ENCODE data around the gene SLC25A33. TPM values are rescaled to one million over a fixed set of nuclear protein-coding genes. Genes with fewer than 3 reads are reported as not detected.
A peak's percentile ranks its signal among the peaks of the same experiment; 100 is the strongest.

The SLC25A33 gene
- total RNA-seq, 4 donors from 2014 or later = 40.3 to 88.6 (median 49.1) TPM

DNA sequence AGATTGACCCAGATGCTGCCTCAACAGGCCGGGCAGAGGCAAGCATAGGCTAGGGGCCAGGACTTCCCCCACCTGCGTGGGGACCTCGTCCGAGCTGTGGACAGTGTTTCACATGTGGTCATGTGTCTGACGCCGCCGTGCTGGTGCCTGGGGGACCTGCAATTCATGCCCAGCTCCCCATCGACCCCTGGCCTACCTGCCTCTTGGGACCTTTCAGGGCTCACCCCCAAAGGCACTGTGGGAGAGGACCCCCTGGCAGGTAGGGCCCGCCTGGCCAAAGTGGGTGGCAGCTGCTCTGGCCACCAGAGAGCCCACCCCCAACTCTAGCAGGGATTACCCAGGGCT, 53.9 kb downstream of the SLC25A33 start:
- peak overlapping the region in 3 of 4 donors; percentile 2 to 19 (median 13) for H3K4me3 ChIP-seq
- peaks cover 0 to 13% of the 10 kb centered on the region in 2 donors for H3K36me3 ChIP-seq
- no peaks in the 10 kb centered on the region for H3K27me3 ChIP-seq
- DNase-seq (no peak), ATAC-seq (no peak)
- TF ChIP-seq CTCF (IDR thresholded peaks at IDR 0.05 in 4 of 5, conservative IDR thresholded peaks at IDR 0.05 in 1 of 5) (no peak), POLR2A (IDR thresholded peaks at IDR 0.05) (no peak)
- in situ Hi-C loops (cut with MboI; ENCODE audit: low sequenced_read_pairs in 4 of 4) (no loop called here), intact Hi-C loops (cut with DNase I; ENCODE audit: low total_unique reads) (loop anchor here (10.0 kb wide), 1 partner anchor 232 kb away; the partner anchor contains the start of gene CLSTN1)
- peak overlapping the region; percentile 77 to 84 (median 82) for H3K27ac ChIP-seq
- no peaks in the 10 kb centered on the region for H3K9me3 ChIP-seq
- peaks cover 75 to 78% of the 10 kb centered on the region in 2 donors for H3K4me1 ChIP-seq

DNA sequence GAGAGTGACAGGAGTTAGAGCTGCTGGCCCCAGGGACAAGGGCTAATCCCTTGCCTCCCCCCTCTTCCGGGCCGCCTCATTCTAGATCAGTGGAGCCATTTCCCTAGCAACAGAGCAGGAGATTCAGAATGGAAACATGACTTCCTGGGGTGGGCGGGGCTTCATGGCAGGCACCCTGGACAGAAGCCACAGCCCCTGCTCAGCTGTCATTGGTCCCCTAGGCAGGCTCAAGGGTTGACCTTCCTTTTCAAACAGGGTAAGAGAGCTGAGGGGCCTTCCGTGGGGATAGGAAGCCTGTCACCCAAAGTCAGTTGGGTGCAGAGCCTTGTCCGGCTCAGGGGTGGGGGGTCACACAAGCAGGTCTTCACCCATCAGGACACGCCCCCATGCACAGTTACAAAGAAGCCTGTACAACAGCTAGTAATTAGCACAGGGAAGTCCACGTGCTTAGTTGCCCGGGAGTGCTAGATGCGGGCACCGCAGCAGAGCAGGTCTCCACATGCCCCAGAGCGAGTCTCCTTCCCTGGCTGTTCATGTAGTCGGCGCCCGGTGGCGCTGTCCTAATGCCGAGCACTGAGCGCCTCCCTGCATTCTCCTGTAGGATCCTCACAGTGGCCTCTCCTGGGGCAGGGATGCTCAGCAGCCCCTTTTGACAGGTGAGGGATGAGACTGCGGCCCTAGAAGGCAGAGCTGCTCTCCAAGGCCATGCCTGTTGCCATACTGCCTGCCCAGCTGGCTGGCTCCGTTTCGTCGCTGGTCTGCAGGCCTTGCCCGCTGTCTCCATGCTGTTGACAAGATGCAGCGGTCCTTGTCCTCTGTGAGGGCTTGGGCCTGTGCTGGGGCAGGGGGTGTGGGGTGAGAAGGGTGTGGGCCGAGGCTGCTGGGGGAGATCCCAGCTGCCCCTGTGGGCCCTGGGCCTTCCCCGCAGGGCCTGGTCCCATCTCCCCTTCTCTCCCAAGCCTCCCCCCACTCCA, 54.5 kb downstream of the SLC25A33 start:
- ATAC-seq (no peak), DNase-seq (peak in 1 of 2 donors; percentile 56)
- in situ Hi-C loops (cut with MboI; ENCODE audit: low sequenced_read_pairs in 4 of 4) = no loop called here
- H3K27me3 ChIP-seq = no peaks in the 10 kb centered on the region
- H3K9me3 ChIP-seq = no peaks in the 10 kb centered on the region
- peaks cover 0 to 20% of the 10 kb centered on the region in 2 donors for H3K36me3 ChIP-seq
- H3K27ac ChIP-seq = peak overlapping the region; percentile 77 to 84 (median 82)
- H3K4me3 ChIP-seq = peak overlapping the region in 3 of 4 donors; percentile 2 to 19 (median 13)
- H3K4me1 ChIP-seq = peaks cover 73 to 76% of the 10 kb centered on the region in 2 donors
- intact Hi-C loops (cut with DNase I; ENCODE audit: low total_unique reads) = loop anchor here (10.0 kb wide), 1 partner anchor 231 kb away; the partner anchor contains the start of gene CLSTN1
- no peak for TF ChIP-seq CTCF (IDR thresholded peaks at IDR 0.05 in 4 of 5, conservative IDR thresholded peaks at IDR 0.05 in 1 of 5)

DNA sequence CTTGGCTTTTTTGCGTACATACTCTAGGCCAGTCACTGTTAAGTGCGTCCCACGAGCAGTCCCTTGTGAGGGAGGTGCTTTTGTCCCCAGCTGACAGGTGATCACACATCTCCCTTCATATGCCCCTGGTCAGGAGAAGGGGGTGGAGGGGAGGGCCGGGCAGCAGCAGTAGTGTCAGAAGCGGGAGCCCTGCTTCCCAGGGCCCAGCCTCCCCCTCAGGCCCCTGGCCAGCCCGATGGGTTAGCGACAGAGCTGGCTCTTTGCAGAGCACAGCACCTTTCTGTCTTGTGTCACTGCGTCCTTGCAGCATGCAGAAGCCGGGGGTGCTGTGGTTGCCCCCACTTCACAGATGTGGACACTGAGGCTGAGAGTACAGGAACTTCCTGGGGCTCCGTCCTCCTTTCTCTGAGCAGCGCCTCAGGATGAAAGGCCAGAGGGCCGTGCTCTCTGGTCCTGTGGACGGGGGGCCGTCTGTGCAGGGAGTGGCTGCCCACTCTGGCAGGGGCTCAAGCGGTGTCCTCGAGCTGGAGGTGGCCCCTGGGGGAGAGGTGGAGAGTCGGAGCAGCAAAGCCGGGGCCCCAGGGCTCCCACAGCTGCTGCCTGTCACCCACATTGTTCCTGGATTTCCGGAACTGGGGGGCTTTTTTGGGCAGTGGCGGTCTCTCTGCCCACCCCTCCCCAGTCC, 55.3 kb downstream of the SLC25A33 start:
- Histone ChIP-seq H3K27ac (peak overlapping the region in 3 of 4 donors; percentile 81 to 84 (median 82)), H3K4me3 (no peak overlapping the region), H3K4me1 (peaks cover 69 to 74% of the 10 kb centered on the region in 2 donors), H3K27me3 (no peaks in the 10 kb centered on the region), H3K9me3 (no peaks in the 10 kb centered on the region), H3K36me3 (peaks cover 0 to 28% of the 10 kb centered on the region in 2 donors)
- in situ Hi-C loops (cut with MboI; ENCODE audit: low sequenced_read_pairs in 4 of 4) = no loop called here
- TF ChIP-seq POLR2A (IDR thresholded peaks at IDR 0.05) (no peak), CTCF (IDR thresholded peaks at IDR 0.05 in 4 of 5, conservative IDR thresholded peaks at IDR 0.05 in 1 of 5) (no peak)
- ATAC-seq (no peak), DNase-seq (no peak)
- intact Hi-C loops (cut with DNase I; ENCODE audit: low total_unique reads) = loop anchor here (10.0 kb wide), 1 partner anchor 230 kb away; the partner anchor contains the start of gene CLSTN1

DNA sequence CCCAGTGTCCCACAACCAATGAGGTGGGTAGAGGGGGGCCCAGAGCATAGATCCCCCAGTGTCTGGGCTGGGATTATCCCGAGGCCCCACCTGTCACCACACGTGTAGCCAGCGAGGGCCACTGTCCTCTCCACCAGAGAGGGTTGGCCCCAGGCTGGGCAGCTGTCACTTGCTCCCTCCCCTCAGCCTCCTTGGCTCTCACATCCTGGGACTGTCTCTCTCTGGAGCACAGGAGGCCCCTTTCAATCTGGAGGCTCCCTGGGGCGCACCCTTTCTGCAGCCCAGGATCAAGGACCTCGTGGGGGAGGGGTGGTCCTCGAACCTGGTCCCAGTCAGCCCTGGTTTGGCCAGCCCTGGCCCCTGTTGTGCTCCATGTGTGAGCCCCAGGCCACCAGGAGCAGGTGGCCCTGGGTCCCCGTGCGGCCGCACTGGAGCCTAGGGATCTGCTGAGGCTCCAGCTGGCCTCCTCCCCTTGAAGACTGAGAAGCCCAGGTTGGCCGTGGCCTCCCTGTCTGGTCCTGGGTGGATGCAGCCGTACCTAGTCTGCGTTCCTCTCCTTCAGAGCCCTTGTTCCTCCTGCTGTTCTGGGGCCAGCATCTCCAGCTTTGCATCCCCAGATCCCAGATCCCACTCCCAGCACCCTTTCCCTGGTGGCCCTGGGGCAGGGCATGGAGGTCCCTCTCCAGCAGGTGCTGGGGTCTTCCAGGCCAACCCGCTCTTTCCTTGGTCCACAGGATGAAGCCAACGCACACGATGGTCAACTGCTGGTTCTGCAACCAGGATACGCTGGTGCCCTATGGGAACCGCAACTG, 56.1 kb downstream of the SLC25A33 start:
- H3K36me3 ChIP-seq = peaks cover 0 to 35% of the 10 kb centered on the region in 2 donors
- H3K9me3 ChIP-seq = no peaks in the 10 kb centered on the region
- peak overlapping the region in 3 of 4 donors; percentile 23 to 82 (median 57) for H3K27ac ChIP-seq
- TF ChIP-seq CTCF (IDR thresholded peaks at IDR 0.05 in 4 of 5, conservative IDR thresholded peaks at IDR 0.05 in 1 of 5) (no peak), POLR2A (IDR thresholded peaks at IDR 0.05) (no peak)
- H3K4me3 ChIP-seq = no peak overlapping the region
- intact Hi-C loops (cut with DNase I; ENCODE audit: low total_unique reads) = loop anchor here (10.0 kb wide), 1 partner anchor 229 kb away; the partner anchor contains the start of gene CLSTN1
- H3K4me1 ChIP-seq = peaks cover 62 to 66% of the 10 kb centered on the region in 2 donors
- H3K27me3 ChIP-seq = no peaks in the 10 kb centered on the region
- in situ Hi-C loops (cut with MboI; ENCODE audit: low sequenced_read_pairs in 4 of 4) = no loop called here
- ATAC-seq (no peak), DNase-seq (no peak)
